Gastroesophageal sphincter (tissue), 3 donors: ENCODE data around the gene GYPA.
"Not testable (repeated sequence)": the region's sequence is repeated elsewhere in the genome, so short reads cannot be mapped to it uniquely, and the experiment has no call there.

Experiments used
- POLR2A ChIP-seq, 2 donors: fragments of 450-650 bp; IDR thresholded peaks; one replicate each; pipeline ENCODE4 v1.6.1; 2017; ENCODE audit warnings: antibody characterized with exemption in 2 of 2, mild to moderate bottlenecking in 2 of 2, moderate library complexity in 1 of 2
- TF ChIP-seq, protein P1 (sequence below), 4 experiments: fragments of 200-600 bp in 2 of 4; fragments of 450-650 bp in 2 of 4; sonication (generic) in 1 of 4; IDR thresholded peaks; one replicate each; pipeline ENCODE4 v1.5.1; 2017 to 2019; ENCODE audit warnings: antibody characterized with exemption in 4 of 4, mild to moderate bottlenecking in 2 of 4, moderate library complexity in 2 of 4

- TF ChIP-seq POLR2A (IDR thresholded peaks at IDR 0.05): not testable (repeated sequence)
- TF ChIP-seq, protein P1, sequence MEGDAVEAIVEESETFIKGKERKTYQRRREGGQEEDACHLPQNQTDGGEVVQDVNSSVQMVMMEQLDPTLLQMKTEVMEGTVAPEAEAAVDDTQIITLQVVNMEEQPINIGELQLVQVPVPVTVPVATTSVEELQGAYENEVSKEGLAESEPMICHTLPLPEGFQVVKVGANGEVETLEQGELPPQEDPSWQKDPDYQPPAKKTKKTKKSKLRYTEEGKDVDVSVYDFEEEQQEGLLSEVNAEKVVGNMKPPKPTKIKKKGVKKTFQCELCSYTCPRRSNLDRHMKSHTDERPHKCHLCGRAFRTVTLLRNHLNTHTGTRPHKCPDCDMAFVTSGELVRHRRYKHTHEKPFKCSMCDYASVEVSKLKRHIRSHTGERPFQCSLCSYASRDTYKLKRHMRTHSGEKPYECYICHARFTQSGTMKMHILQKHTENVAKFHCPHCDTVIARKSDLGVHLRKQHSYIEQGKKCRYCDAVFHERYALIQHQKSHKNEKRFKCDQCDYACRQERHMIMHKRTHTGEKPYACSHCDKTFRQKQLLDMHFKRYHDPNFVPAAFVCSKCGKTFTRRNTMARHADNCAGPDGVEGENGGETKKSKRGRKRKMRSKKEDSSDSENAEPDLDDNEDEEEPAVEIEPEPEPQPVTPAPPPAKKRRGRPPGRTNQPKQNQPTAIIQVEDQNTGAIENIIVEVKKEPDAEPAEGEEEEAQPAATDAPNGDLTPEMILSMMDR (IDR thresholded peaks at IDR 0.05): not testable (repeated sequence)
These were observed 16.4 kb downstream of the GYPA start for GRCh38 chr4:144123982-144124635.
